ENCODE measurements around the gene PYDC2. TPM values are rescaled to one million over a fixed set of nuclear protein-coding genes. Genes with fewer than 3 reads are reported as not detected.

PYDC2 gene
- total RNA-seq, 1 donor from 2014 or later, result not detected

GRCh38 chr3:191431160-191431822 lies 29.7 kb upstream of the PYDC2 start:
- H3K27me3 ChIP-seq (ENCODE audit: low read depth), result no peaks in the 10 kb centered on the region
- H3K4me3 ChIP-seq, result no peak overlapping the region
- H3K4me1 ChIP-seq, result no peaks in the 10 kb centered on the region
- intact Hi-C loops (cut with micrococcal nuclease), result no loop called here
- H3K27ac ChIP-seq (replicated peaks), result no peak overlapping the region
- H3K9me3 ChIP-seq (replicated peaks), result no peaks in the 10 kb centered on the region
- no peaks in the 10 kb centered on the region for H3K36me3 ChIP-seq
- no peak for DNase-seq
- TF ChIP-seq, protein P1, sequence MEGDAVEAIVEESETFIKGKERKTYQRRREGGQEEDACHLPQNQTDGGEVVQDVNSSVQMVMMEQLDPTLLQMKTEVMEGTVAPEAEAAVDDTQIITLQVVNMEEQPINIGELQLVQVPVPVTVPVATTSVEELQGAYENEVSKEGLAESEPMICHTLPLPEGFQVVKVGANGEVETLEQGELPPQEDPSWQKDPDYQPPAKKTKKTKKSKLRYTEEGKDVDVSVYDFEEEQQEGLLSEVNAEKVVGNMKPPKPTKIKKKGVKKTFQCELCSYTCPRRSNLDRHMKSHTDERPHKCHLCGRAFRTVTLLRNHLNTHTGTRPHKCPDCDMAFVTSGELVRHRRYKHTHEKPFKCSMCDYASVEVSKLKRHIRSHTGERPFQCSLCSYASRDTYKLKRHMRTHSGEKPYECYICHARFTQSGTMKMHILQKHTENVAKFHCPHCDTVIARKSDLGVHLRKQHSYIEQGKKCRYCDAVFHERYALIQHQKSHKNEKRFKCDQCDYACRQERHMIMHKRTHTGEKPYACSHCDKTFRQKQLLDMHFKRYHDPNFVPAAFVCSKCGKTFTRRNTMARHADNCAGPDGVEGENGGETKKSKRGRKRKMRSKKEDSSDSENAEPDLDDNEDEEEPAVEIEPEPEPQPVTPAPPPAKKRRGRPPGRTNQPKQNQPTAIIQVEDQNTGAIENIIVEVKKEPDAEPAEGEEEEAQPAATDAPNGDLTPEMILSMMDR (IDR thresholded peaks at IDR 0.05; ENCODE audit: borderline replicate concordance), result no peak

GRCh38 chr3:191432162-191432561 lies 28.8 kb upstream of the PYDC2 start:
- no peaks in the 10 kb centered on the region for H3K36me3 ChIP-seq
- TF ChIP-seq, protein P1 (IDR thresholded peaks at IDR 0.05; ENCODE audit: borderline replicate concordance), result no peak
- no peaks in the 10 kb centered on the region for H3K27me3 ChIP-seq (ENCODE audit: low read depth)
- DNase-seq, result no peak
- no peaks in the 10 kb centered on the region for H3K9me3 ChIP-seq (replicated peaks)
- H3K4me3 ChIP-seq, result no peak overlapping the region
- intact Hi-C loops (cut with micrococcal nuclease), result no loop called here
- no peak overlapping the region for H3K27ac ChIP-seq (replicated peaks)
- no peaks in the 10 kb centered on the region for H3K4me1 ChIP-seq

DNA sequence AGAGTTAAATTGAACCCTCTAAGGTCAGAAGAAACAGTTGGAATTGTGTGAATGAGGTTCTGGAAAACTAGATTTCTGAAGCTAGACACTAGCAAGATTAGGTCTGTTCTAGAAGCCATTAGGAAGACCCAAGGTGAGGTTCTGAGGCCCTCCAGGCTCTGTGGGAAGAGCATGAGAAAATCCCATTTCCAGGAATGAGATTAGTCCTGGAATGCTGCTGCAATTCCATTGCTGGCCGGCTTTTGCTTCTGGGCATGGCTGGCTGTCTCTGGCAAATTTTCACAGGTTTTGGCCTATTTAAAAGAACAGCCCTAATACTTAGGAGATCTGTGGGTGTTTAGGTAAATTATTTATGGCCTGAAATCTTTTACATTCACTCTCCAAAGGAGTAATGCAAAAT lies 26.9 kb upstream of the PYDC2 start:
- no peak overlapping the region for H3K4me3 ChIP-seq
- no peaks in the 10 kb centered on the region for H3K27me3 ChIP-seq (ENCODE audit: low read depth)
- DNase-seq, result no peak
- TF ChIP-seq, protein P1 (IDR thresholded peaks at IDR 0.05; ENCODE audit: borderline replicate concordance), result no peak
- H3K27ac ChIP-seq (replicated peaks), result no peak overlapping the region
- intact Hi-C loops (cut with micrococcal nuclease), result no loop called here
- no peaks in the 10 kb centered on the region for H3K9me3 ChIP-seq (replicated peaks)
- no peaks in the 10 kb centered on the region for H3K4me1 ChIP-seq
- H3K36me3 ChIP-seq, result no peaks in the 10 kb centered on the region

DNA sequence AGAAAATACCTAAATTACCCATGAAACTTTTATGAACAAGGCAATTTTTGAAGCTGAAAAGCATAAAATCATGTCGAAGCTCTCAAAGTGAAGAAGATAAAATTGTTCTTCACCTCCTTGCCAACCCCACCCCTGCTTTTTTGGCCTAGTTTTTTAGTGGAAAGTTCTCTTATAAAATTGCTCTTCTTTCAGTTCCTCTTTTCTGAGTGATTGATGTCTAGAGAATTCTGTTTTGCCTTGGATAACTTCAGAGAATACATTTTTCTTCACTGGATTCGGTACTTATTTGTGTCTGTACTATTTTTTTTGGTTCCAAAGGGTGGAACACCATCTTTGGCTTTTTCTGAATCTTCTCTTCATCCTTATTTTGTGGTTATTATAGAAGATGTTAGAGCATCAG lies 25.0 kb upstream of the PYDC2 start:
- TF ChIP-seq, protein P1 (IDR thresholded peaks at IDR 0.05; ENCODE audit: borderline replicate concordance), result no peak
- H3K4me3 ChIP-seq, result no peak overlapping the region
- peaks cover 4% of the 10 kb centered on the region for H3K9me3 ChIP-seq (replicated peaks)
- no peaks in the 10 kb centered on the region for H3K36me3 ChIP-seq
- no peaks in the 10 kb centered on the region for H3K27me3 ChIP-seq (ENCODE audit: low read depth)
- H3K4me1 ChIP-seq, result no peaks in the 10 kb centered on the region
- no peak for DNase-seq
- no peak overlapping the region for H3K27ac ChIP-seq (replicated peaks)
- intact Hi-C loops (cut with micrococcal nuclease), result no loop called here

GRCh38 chr3:191438150-191438814 lies 22.7 kb upstream of the PYDC2 start:
- H3K27ac ChIP-seq (replicated peaks), result no peak overlapping the region
- H3K9me3 ChIP-seq (replicated peaks), result peaks cover 4% of the 10 kb centered on the region
- DNase-seq, result no peak
- intact Hi-C loops (cut with micrococcal nuclease), result no loop called here
- TF ChIP-seq, protein P1 (IDR thresholded peaks at IDR 0.05; ENCODE audit: borderline replicate concordance), result no peak
- no peak overlapping the region for H3K4me3 ChIP-seq
- no peaks in the 10 kb centered on the region for H3K27me3 ChIP-seq (ENCODE audit: low read depth)
- no peaks in the 10 kb centered on the region for H3K36me3 ChIP-seq
- no peaks in the 10 kb centered on the region for H3K4me1 ChIP-seq

All from left ventricle myocardium inferior (tissue), 1 donor.